22Rv1 (cell line): ENCODE data around the gene ZNF17.

Experiments used
- ZFX ChIP-seq: fragments of 450-650 bp; IDR thresholded peaks from 2 replicates; pipeline ENCODE4 v1.6.1; 2017; ENCODE audit warnings: antibody characterized with exemption, borderline replicate concordance
- TF ChIP-seq, protein P1 (sequence below): fragments of 450-650 bp; IDR thresholded peaks from 2 replicates; pipeline ENCODE4 v1.5.1; 2017; ENCODE audit warnings: mild to moderate bottlenecking

DNA sequence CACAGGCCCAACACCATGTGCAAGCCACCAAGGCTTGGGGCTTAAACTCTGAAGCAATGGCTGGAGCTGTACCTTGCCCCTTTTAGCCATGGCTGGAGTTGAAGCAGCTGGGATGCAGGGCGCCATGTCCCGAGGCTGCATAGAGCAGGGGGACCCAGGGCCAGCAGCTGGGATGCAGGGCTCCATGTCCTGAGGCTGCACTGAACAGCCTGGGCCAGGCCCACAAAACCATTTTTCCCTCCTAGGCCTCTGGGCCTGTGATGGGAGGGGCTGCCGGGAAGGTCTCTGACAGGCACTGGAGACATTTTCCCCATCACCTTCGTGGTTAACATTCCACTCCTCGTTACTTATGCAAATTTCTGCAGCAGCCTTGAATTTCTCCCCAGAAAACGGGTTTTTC lies 36.8 kb upstream of the ZNF17 start:
- TF ChIP-seq, protein P1, sequence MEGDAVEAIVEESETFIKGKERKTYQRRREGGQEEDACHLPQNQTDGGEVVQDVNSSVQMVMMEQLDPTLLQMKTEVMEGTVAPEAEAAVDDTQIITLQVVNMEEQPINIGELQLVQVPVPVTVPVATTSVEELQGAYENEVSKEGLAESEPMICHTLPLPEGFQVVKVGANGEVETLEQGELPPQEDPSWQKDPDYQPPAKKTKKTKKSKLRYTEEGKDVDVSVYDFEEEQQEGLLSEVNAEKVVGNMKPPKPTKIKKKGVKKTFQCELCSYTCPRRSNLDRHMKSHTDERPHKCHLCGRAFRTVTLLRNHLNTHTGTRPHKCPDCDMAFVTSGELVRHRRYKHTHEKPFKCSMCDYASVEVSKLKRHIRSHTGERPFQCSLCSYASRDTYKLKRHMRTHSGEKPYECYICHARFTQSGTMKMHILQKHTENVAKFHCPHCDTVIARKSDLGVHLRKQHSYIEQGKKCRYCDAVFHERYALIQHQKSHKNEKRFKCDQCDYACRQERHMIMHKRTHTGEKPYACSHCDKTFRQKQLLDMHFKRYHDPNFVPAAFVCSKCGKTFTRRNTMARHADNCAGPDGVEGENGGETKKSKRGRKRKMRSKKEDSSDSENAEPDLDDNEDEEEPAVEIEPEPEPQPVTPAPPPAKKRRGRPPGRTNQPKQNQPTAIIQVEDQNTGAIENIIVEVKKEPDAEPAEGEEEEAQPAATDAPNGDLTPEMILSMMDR, result no peak
- TF ChIP-seq ZFX, result no peak
